SH-SY5Y (cell line): ENCODE measurements around the gene XDH.

Experiments
- GATA2 ChIP-seq: IDR thresholded peaks from 2 replicates; pipeline ENCODE4 v1.6.1; 2011; ENCODE audit warnings: mild to moderate bottlenecking, low read depth, low read length
- GATA3 ChIP-seq: IDR thresholded peaks from 2 replicates; pipeline ENCODE4 v1.6.1; 2011; ENCODE audit warnings: low read depth, mild to moderate bottlenecking, low read length, moderate library complexity

- TF ChIP-seq GATA2 (no peak), GATA3 (no peak)
Observed at GRCh38 chr2:31371691-31372090, 42.9 kb downstream of the XDH start.
